OCI-LY7 (cell line): ENCODE measurements around the gene VAT1L.

Experiments used
- EZH2phosphoT487 ChIP-seq: fragments of 200-600 bp; sonication (generic); IDR thresholded peaks from 2 replicates; pipeline ENCODE4 v1.6.1; 2018; ENCODE audit warnings: low read depth, borderline replicate concordance, mild to moderate bottlenecking, mixed run types, antibody characterized with exemption, low read length, moderate library complexity, mixed read lengths
- TF ChIP-seq, protein P1 (sequence below): fragments of 200-600 bp; sonication (generic); conservative IDR thresholded peaks from 2 replicates; pipeline ENCODE4 v1.5.1; 2014; ENCODE audit warnings: mild to moderate bottlenecking, antibody characterized with exemption, low read length, moderate library complexity, mixed read lengths

DNA sequence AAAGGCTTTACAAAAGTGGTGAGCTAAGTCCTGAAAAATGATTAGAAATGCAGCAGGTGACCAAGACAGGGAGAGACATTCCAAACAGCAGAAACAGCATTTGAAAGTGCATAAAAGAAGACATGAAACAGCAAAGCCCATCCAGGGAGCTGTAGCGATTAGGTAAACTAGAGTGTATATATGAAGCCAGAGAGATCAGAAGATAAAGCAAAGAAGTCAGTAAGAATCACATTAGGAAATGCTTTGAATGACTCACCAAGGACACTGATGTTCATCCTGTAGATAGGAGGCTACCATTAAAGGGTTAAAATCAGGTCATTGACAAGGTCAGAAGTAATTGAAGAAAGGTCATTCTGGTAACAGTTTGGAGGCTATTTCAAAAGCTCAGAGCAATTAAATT lies 27.6 kb upstream of the VAT1L start:
- TF ChIP-seq, protein P1, sequence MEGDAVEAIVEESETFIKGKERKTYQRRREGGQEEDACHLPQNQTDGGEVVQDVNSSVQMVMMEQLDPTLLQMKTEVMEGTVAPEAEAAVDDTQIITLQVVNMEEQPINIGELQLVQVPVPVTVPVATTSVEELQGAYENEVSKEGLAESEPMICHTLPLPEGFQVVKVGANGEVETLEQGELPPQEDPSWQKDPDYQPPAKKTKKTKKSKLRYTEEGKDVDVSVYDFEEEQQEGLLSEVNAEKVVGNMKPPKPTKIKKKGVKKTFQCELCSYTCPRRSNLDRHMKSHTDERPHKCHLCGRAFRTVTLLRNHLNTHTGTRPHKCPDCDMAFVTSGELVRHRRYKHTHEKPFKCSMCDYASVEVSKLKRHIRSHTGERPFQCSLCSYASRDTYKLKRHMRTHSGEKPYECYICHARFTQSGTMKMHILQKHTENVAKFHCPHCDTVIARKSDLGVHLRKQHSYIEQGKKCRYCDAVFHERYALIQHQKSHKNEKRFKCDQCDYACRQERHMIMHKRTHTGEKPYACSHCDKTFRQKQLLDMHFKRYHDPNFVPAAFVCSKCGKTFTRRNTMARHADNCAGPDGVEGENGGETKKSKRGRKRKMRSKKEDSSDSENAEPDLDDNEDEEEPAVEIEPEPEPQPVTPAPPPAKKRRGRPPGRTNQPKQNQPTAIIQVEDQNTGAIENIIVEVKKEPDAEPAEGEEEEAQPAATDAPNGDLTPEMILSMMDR, result no peak
- TF ChIP-seq EZH2phosphoT487, result no peak
